HG02571 (cell line): ENCODE results near the gene ATP6V1G1.
"Not testable (repeated sequence)": the region's sequence is repeated elsewhere in the genome, so short reads cannot be mapped to it uniquely, and the experiment has no call there.

Experiments
- ATAC-seq: cut with Tn5 transposase; IDR thresholded peaks from one replicate; pipeline ENCODE4 v1.9.1; 2021; ENCODE audit warnings: mild to moderate bottlenecking, moderate library complexity; ENCODE audit not compliant: unreplicated experiment

The ATP6V1G1 gene

DNA sequence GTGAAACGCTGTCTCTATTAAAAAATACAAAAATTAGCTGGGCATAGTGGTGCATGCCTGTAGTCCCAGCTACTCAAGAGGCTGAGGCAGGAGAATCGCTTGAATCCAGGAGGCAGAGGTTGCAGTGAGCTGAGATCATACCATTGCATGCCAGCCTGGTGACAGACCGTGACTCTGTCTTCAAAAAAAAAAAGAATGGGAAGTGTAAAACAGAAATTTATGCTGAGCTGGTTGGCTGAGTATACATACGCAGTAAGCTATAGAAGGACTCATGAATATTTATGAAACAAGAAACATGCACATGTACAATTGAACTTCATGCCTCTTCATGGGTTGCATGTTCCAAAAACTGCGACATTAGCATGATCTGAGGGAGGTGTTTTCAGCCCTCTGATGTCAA lies 10.8 kb upstream of the ATP6V1G1 start:
- not testable (repeated sequence) for ATAC-seq

DNA sequence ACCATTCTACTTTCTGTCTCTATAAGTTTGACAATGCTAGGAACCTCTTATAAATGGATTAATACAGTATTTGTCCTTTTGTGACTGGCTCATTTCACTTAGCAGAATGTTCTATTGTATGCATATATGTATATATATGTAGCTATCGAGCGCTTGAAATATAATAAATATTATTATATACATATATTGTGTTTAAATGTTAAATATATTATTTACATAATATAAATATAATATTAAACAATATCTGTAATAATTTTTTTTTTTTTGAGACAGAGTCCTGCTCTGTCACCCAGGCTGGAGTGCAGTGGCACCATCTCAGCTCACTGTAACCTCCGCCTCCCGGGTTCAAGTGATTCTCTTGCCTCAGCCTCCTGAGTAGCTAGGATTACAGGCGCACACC lies 9.4 kb upstream of the ATP6V1G1 start:
- not testable (repeated sequence) for ATAC-seq

DNA sequence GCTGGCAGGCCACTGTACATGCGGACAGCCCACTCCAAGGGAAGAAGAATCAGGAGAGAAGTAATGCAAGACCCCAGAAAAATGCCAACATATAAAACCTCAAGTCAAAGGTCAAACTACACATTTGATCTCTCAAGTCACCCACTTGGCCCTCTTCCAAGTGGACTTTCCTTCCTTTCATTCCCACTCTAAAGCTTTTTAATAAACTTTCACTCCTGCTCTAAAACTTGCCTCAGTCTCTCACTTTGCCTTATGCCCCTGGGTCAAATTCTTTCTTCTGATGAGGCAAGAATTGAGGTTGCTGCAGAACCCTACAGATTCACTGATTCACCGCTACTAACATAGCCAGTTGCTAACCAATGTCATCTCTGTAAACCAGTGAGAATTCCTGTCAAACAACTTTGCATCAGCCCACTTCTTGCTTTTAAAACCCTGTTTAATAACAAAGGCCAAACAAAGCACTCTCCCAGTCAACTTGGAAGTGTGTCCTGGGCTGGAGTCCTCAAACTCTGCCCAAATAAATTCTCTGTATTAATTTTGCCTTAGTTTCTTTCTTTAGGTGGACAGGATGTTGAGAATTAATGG lies 6.9 kb upstream of the ATP6V1G1 start:
- ATAC-seq: no peak

DNA sequence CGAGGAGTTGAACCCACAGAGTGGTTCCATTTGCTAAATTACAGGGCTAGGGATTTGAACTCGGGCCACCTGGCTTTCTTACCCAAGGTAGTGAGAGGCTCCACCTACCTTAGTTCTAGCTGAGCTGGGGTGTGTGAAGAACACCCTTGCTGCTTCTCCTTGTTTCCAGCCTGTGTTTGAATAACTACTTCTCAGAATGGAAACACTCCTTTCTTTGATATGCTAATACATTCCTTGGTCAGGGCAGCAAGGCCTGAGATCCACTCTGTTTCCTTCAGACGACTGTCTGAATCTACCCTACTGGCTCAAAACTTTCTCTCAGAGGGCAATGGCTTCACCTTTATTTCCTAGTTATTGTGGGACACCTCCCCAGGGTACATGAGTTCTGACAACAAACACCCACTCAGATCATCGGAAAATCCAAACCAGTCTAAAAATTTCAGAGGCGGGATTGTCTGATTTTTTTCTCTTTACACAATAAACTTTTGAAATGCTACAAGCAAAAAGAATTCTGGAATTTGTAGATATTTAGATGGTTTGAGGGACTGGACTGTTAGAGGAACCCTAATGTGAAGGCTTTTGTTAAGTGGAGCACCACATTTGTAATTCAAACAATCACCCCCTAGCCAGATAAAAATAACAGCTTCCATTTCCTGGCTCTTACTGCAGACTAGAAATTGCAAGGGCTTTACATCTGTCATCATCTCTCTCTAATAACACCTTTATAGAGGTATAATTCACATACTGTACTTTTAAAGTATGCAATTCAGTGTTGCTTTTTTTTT lies 4.0 kb upstream of the ATP6V1G1 start:
- ATAC-seq: no peak

DNA sequence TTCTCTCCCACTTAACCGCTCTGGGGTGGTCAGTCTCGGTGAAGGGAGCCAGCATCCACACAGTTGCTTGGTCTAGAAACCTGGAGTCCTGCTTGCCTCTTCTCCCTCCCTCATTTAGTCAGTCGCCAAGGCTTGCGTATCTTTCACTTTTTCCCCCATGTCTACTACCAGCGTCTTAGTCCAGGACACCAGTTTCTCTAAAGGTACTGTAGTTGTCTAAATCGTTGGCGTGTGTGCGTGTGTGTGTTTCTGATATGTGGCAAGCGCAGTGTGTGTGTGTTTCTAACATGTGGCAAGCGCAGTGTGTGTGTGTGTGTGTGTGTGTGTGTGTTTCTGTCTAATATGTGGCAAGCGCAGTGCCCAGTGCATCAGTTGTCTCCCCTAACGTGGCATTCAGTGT lies 641 bp downstream of the ATP6V1G1 start:
- ATAC-seq: no peak

DNA sequence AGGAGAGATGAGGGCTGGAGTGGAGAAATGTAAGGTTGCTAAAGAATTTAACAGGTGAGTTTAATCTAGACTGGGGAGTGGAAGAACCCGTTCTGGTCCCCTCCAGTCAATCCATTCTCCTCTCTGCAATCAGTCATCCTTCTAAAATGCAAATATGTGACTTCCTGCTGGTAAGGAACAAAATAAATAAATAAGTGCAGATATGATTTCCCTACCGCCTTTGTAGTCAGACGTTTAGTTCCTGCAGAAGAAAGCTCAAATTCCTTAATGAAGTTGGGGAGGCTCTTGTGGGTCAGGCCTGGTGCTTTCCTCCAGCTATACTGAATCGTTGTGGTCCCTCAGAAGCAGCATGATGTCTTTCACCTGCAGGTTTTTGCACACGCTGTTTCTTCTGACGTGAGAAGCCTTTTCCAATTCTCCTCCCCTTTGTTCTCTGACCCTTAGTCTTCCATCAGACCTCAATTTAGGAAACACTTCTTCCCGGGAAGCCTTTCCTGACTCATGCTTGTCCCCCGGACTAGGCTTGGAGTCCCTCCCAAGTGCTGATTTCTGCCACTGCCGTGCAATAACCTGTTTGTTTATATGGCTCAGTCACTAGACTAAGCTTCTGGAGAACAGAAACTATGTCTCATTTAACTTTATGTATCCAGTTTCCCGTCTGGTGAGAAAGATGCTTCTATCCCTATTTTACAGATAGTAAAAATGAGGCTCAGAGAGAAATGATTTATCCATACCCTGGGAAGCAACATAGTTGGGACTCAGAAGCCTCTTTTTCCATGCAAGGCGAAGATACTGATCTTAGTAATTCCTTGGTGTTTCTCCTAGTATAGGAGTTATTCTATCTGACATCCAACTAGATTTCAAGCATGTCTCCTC lies 1.3 kb downstream of the ATP6V1G1 start:
- no peak for ATAC-seq

DNA sequence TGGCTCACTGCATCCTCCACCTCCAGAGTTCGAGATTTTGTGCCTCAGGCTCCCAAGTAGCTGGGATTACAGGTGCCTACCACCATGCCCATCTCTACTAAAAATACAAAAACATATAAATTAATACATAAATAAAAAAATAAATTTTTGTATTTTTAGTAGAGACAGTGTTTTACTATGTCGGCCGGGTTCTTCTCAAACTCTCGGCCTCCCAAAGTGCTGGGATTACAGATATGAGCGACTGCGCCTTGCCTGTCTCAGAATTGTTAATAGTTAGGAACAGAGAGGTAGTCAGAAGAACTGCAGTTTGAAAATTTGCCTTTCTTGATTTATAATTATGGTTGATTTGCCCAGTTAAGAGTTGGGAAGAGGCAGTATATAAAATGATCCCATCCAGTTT lies 2.8 kb downstream of the ATP6V1G1 start:
- no peak for ATAC-seq

DNA sequence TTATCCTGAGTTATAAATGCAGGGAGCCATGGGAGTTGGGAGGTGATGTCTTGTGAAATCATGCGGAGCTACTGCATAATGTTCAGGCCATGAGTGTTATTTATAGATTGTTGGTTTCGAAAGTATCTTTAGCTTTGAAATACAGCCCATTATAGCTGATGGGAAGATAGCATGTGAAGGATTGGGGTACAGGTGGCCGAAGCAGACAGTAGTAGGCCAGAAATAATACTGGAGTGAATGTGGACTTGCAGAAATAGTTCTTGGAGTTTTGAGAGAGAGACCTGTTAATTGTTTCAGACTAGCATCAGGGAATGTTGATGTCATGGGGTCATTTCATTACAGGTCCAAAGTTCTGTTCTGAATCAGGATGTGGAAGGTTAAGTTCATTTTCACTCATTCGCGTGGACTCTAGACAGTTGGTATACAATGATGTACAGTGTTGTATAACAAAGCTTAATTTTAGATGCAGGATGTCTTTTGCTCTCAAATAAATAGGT lies 3.8 kb downstream of the ATP6V1G1 start:
- no peak for ATAC-seq

DNA sequence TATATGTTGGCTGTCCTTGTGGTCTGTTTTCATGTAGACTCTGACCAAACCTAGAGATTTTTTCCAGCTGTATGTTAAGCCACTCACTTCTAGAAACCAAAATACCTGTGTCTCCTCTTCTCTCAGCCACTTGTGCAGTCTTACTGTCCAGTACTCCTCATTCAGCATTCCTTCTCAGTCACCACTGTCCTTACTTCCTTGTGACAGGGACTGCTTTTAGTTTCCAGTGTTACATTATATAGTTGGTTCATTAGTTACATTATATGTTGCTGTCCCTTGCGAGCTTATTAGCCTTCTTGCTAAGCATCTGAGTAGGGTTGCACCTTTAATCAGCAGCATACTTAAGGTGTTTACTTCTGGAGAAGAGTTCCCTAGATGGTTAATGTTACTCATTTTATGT lies 4.3 kb downstream of the ATP6V1G1 start:
- no peak for ATAC-seq

DNA sequence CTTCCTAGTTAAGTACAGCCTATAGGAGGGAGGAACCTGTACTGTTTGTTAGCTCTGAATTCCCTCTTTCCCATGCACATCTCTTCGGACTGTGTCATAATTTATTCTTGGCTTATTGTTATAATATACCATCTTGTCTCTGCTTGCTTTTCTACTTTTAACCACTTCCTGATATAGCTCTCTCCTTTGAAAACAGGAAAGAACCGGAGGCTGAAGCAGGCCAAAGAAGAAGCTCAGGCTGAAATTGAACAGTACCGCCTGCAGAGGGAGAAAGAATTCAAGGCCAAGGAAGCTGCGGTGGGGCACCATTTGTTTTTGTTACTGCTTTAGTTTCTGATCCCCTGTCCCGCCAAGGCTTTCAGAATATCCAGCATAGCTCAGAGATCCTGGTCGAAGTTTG lies 4.8 kb downstream of the ATP6V1G1 start:
- no peak for ATAC-seq

DNA sequence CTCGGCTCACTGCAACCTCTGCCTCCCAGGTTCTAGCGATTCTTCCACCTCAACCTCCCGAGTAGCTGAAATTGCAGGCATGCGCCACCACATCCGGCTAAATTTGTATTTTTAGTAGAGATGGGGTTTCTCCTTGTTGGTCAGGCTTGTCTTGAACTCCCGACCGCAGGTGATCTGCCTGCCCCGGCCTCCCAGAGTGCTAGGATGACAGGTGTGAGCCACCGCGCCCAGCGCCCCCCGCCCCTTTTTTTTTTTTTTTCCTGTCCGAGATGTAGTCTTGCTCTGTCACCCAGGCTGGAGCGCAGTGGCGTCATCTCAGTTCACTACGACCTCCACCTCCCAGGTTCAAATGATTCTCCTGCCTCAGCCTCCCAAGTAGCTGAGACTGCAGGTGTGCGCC lies 6.6 kb downstream of the ATP6V1G1 start:
- no peak for ATAC-seq

DNA sequence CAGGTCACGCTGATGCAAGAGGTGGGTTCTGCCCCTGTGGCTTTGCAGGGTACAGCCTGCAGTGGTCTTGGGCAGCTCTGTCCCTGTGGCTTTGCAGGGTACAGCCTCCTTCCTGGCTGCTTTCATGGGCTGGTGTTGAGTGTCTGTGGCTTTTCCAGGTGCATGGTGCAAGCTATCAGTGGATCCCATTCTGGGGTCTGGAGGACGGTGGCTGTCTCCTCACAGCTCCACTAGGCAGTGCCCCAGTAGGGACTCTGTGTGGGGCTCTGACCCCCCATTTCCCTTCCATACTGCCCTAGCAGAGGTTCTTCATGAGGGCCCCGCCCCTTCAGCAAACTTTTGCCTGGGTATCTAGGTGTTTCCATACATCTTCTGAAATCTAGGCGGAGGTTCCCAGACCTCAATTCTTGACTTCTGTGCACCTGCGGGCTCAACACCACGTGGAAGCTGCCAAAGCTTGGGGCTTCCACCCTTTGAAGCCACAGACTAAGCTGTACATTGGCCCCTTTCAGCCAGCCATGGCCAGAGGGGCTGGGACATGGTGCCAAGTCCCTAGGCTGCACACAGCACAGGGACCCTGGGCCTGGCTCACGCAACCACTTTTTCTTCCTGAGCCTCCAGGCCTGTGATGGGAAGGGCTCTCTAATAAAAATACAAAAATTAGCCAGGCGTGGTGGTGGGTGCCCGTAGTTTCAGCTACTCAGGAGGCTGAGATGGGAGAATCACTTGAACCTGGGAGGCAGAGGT lies 13.1 kb downstream of the ATP6V1G1 start:
- not testable (repeated sequence) for ATAC-seq

DNA sequence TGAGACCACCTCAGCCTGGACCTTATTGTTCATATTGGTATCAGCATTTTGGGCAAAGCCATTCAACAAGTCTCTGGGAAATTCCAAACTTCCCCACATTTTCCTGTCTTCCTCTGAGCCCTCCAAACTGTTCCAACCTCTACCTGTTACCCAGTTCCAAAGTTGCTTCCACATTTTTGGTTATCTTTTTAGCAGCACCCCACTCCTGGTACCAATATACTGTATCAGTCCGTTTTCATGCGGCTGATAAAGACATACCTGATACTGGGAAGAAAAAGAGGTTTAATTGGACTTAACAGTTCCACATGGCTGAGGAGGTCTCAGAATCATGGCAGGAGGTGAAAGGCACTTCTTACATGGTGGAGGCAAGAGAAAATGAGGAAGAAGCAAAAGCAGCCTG lies 14.2 kb downstream of the ATP6V1G1 start:
- not testable (repeated sequence) for ATAC-seq

DNA sequence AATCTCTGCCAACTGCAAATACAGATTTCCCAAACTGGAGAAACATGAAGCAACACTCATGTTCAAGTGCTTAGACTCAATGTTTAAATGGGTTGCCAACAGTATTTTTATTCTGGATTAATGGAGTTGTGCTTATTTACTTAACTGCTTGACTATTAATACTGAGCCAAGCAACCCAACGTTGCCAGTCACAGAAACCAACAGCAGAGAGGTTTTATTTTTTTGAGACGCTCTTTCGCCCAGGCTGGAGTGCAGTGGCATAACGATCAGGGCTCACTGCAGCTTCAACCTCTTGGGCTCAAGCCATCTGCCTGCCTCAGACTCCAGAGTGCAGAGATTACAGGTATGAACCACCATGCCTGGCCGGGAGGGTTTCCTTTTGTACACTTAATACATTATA lies 15.1 kb downstream of the ATP6V1G1 start:
- ATAC-seq: no peak

DNA sequence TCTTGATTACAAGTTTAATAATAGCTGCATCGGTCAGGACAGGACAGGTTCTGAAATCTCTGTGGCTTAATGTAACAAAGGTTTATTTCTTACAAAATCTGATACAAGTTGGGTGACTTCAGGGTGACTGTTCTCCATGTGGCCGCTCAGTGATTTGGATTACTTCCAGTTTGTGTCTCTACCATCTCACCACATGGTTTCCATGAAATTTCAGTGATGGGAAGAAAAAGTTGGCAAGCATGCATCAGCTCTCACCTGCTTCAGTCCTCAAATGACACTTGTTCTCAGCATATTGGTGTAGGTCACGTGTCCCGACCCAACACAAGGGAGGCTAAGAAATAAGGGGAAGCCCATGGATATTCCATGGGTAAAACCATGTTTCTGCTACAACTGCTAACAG lies 15.7 kb downstream of the ATP6V1G1 start:
- ATAC-seq: no peak

DNA sequence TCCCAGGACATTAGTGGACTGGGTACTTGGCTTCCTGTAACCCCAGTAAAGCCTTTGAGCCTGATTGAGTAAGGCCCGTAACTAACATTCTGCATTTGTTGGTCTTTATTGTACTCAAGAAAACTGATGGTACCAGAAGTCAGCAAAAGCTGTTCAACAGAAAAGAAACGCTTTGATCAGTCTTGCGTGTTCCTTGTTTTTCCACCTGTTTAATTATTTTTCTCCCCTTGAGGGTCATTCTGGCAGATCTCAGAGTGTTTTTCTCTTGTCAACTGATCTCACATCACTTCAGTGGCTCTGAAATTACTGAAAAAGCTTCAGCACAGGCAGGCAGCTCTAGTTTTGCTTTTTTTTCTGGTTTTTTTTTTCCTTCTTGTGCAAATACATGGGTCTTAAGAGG lies 17.4 kb downstream of the ATP6V1G1 start:
- no peak for ATAC-seq

DNA sequence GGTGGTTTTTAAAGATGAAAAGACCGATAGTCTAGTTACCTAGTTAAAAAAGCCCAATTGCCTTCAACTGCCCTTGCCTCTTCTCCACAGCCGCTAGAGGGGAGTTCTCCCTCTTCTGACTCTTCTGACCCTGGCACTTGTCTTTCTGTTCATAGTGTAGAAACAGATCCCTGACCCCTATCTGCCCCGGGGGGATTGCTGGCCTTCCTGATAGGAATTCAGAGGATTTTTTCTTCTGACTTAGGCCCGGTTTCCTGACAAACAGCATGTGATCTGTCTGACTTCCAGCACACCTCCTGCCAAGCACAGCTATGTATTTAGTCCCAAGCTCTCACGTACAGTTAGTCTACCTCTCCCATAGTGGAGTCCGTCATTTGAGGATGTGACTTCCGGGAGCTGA lies 18.5 kb downstream of the ATP6V1G1 start:
- no peak for ATAC-seq

DNA sequence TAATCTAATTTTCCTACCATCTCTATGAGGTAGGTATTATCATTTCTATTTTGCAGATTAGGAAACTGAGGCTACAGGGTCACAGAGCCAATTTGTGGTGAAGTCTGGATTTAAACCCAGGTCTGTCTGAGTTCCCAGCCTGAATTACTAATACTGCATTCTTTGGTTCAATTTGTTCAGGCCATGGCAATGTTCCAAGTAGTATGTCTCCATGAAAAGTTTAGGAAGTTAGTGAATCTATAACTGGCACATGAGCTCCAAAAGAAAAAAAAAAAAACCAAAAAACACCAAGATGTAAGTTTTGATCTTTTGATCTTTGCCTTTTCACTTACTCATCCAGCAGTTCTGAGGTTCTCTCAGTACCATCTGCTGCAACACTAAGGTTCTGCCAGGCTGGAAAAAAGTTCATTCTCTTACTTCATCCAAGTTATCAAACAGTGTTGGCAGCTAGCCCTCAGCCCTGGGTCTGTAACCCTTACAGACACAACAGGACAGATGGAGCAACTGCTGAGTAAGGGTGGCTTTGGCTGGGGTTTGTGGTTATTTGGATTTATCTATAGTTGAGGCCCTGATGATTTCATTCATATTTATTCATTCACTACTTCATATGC lies 19.1 kb downstream of the ATP6V1G1 start:
- ATAC-seq: no peak

DNA sequence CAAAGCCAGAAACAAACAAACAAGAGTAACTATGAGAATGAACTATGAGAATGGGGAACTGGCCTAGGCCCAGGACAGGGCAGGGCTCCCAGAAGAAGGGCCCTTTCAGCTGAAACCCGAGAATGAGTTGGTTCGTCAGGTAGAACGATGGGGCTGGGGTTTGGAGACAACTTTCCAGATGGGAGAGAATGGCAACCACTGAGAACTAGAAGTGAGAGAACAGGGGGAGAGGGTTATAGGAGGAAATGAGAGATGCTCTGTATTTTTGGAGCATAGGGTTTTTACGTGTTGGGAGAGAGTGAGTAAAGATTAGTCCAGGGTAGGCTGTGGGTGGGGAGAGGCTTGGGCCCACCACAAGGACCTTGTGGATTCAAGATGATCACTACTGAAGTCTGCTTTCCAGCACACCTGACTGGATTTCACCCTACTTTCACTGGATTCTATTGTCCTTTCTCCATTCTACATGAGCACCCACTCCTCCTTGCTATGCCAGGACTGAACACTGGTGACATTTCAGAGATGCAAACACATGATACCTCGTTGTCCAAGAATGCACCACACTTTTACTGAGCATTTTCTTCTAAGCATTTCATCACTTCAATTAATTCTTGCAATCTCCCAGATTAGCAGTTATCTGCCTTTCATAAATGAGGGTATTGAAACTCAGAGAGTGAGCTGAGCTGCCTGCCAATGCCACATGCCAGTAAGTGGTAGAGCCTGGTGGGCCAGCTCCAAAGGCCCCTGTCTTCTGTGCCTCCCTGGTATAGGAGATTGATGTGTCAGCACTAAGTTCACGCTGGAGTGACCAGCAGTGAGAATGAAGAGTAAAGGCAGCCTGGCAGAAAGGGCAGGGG lies 20.3 kb downstream of the ATP6V1G1 start:
- ATAC-seq: peak; percentile 33

DNA sequence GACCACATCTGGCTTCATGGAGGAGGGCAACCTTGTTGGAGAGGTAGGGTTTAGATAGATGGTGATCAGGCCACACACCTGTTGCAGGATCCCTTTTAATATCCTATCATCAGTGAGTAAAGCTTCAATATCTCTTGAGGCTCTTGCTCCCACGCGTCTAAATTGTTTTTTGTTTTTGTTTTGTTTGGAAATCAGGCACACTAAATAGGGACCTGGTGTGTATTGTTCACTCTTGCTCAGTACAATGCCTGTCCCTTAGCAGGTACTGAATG lies 20.9 kb downstream of the ATP6V1G1 start:
- no peak for ATAC-seq
